HG02798 (cell line): Measurements from ENCODE around the gene CBLC.
A peak's percentile ranks its signal among the peaks of the same experiment; 100 is the strongest.

Source experiments
- ATAC-seq: cut with Tn5 transposase; IDR thresholded peaks from one replicate; pipeline ENCODE4 v1.9.1; 2021; ENCODE audit warnings: mild to moderate bottlenecking; ENCODE audit not compliant: unreplicated experiment, poor library complexity

CBLC gene

DNA sequence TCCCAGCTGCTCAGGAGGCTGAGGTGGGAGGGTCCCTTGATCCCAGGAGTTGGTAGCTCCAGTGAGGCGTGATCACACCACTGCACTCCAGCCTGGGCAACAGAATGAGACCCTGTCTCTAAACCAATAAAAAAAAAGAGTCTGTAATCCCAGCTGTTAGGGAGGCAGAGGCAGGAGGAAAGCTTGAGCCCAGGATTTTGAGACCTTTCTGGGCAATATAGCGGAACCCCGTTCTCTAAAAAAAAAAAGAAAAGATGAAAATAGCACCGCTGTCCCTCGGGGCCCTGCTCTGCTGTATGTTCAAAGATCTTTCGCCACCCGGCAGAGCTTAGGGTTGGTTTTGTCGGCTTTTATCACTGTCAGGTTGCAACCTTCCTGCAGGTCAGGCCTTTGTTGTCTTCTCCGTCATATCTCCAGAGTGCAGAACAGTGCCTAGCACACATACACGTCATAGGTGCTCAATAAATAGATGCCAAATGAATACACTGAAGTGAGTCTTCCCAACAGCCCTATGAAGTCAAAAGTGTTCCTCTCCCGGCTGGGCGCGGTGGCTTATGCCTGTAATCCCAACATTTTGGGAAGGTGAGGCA, 17.8 kb downstream of the CBLC start:
- ATAC-seq, result no peak

DNA sequence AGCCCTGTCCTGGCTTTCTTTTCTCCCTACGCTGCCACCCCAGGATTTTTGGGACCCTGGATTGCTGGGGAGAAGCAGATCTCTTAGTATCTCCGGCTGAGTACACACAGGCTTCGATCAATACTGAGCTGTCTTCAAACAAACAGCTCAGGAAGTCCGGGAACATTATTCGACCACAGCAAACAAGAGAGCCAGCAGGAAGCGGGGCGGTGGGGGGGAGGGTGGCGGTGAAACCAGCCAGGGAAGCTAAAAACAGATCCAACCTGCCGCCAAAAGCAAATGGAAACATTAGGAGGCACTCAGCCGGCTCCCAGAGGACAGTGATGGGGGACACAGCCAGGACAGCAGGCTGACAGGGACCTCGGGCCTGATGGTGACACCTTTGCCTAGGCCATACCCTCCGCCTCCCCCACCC, 19.0 kb downstream of the CBLC start:
- ATAC-seq, result no peak

DNA sequence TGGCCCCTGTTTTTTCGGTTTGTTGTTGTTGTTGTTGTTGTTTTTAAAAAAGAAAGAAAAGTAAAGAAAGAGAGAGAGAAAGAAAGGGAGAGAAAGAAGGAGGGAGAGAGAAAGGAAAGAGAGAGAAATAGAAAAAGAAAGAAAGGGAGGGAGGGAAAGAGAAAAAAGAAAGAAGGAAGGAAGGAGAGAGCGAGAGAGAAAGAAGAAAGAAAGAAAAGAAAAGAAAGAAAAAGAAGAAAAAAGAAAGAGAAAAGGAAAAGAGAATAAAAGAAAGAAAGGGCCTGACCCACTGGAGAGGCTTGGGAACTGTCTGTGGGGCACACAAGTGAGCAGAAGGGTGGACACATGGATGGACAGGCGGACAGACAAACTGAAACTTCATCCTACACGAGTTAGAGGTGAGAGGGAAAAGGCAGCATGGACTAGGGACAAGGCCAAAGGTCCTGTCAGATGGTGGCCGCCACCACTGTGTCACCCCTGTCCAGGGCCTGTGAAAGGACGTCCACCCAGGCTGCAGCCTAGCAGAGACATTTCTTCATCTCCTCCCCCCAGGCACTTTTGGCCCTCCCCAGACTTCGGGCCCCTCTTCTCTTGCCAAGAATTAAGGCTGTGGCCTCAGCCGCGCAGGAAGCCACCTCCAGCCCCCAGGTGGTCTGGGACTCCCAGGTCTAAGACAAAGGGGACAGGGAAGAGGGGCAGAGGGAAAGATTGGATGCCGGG, 22.1 kb downstream of the CBLC start:
- ATAC-seq, result no peak

DNA sequence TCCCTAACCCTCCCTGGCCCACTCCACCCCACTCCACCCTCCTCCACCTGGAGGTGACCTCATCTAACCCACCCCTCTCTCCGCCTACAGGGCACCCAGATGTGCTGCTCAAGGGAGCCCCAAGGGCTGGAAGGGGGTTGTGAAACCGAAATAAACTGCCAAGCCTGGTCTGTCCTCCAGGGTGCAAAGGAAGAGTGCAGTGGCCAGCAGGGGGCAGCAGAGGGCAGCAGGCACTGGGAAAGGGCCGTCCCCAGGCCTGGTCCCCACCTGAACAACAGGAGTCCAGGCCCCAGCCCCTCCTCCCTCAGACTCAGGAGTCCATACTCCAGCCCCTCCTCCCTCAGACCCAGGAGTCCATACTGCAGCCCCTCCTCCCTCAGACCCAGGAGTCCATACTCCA, 22.8 kb downstream of the CBLC start:
- peak; percentile 78 for ATAC-seq

DNA sequence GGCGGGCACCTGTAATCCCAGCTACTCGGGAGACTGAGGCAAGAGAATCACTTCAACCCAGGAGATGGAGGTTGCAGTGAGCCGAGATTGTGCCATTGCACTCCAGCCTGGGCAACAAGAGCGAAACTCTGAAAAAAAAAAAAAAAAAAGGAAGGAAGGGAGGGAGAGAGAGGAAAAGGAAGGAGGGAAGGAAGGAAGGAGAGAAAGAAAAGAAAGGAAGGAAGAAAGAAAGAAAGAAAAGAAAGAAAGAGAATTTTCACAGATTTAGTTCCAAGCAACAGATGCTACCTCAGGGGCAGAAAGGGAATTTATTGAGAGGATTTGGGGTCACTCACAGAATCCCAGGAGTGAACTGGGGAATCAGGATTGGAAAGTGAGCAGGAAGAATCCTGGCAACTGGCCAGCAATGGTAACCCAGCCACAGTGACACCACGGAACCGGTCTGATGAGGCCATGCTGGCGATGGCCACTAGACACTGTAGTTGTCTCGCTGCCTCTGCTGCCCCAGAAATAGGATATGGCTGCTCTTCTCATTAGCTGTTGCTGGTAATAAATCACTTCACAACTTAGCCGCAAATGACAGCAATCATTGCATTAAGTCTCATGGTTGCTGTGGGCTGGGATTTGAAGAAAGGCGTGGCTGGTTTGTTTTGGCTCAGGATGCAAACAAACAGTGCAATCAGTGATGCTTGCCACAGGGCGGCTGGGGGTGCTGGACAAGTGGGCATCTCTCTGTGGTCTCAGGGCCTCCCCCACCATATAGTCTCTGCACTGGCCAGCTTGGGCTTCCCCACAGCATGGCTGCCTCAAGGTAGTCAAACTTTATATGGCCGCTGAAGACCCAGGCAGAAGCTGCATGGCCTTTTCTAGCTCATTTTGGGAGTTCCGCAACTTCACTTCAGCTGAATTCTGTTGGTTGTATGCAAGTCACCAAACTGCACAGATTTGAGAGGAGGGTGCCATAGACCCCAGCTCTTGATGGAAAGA, 26.0 kb downstream of the CBLC start:
- ATAC-seq, result no peak

DNA sequence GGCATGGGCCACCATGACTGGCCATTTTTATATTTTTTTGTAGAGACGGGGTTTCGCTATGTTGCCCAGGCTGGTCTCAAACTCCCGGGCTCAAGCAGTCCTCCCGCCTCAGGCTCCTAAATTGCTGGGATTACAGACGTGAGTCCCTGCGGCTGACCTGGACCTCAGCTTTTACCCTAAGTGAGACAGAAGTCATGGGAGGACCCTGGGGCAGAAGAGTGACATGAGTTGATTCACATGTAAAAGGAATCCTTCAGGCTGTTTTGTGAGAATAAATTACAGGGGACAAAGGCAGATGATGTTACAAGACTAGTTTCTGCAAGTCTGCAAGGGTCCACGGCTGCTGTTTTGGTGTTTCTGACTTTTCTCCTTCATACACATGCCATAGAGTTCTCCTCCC, 28.6 kb downstream of the CBLC start:
- no peak for ATAC-seq

DNA sequence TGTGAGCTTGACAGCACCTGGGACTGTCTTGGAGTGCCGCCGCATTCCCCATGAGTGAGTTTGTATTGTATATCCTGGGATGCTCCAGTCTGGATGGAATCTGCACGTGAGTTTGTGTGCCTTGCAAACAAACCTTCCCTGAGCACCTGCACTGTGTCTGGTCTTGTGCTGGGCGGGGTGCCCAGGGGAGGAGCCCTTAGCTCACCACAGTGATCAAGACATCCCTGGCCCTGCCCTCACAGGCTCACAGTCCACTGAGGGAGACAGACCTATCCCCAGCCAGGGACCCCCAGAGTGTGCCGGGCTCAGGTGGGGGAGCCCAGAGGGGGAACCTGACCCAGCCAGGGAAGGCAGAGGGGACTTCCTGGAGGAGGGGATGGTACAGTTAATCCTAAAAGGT, 29.5 kb downstream of the CBLC start:
- ATAC-seq, result no peak

DNA sequence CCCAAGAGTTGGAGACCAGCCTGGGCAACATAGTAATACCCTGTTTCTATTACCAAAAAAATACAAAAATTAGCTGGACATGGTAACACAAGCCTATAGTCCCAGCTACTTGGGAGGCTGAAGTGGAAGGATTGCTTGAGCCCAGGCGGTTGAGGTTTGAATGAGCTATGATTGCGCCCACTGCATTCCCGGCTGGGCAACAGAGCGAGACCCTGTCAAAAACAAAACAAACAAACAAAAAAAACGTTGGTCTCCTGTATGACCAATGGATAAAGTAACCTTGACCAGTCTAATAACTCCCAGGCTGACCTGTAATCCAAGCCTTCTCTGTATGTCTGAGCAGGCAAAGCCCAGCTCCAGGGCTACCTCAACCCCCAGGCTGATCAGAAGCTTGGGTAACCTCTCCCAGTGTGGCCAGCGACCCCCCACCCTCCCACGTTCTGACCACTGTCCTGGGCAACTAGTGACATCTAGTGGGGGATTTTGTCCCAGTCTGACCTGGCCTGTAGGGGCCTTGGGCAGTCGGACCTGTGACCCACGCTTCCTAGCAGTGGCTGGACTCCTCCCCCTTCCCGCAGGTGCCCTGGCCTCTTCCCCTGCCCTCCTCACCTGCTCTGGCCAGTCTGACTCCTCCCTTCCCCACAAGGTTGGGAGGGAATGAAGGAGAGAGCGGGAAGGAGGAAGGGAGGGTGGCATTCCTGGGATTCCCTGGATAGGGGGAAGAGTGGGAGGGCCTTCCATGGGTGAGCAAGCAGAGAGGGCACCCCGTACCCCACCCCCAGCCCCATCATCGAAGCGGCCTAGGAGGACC, 30.2 kb downstream of the CBLC start:
- no peak for ATAC-seq

DNA sequence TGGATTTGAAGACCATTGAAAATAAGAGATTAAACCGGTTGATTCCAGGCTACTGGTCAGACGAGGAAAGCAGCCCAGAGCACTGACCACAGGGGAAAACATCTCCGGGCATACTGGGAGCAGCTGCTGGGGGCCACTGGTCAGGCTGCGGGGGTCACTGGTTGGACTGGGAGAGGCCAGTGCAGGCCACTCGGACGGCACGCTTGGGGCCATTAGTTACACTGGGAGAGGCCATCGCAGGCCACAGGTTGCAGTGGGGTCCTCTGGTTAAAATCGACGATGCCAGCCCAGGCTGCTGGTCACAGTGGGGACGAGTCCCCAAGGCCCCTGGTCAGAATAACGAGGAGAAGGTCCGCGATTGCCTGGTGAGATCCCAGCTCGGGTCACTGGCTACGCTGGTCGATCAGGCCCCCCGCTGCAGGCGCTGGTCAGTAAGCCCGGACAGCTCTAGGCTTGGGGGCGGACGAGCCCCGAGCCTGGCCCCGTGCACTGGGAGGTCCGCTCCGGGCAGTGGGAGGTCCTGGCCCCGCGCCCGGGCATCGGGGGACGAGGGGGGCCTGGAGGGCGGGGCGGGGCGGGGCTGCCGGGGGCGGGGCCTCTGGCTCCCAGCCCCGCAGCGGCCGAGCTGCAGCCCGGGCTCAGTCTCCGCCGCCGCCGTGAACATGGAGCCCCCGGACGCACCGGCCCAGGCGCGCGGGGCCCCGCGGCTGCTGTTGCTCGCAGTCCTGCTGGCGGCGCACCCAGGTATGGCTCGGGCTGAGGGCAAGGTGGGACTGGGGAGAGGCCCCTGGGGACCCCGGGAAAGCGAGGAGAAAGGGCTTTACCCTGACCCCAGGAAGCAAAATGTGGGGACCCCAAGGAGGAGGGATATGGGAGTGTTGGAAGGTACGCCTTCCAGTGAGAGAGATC, 31.0 kb downstream of the CBLC start, which contains the start of gene BCAM:
Gene BCAM, plus strand, starts transcription at position 641 of the 909 bp plus-strand sequence. Its CDS starts 22 bp downstream, at position 663.
- ATAC-seq, result no peak

DNA sequence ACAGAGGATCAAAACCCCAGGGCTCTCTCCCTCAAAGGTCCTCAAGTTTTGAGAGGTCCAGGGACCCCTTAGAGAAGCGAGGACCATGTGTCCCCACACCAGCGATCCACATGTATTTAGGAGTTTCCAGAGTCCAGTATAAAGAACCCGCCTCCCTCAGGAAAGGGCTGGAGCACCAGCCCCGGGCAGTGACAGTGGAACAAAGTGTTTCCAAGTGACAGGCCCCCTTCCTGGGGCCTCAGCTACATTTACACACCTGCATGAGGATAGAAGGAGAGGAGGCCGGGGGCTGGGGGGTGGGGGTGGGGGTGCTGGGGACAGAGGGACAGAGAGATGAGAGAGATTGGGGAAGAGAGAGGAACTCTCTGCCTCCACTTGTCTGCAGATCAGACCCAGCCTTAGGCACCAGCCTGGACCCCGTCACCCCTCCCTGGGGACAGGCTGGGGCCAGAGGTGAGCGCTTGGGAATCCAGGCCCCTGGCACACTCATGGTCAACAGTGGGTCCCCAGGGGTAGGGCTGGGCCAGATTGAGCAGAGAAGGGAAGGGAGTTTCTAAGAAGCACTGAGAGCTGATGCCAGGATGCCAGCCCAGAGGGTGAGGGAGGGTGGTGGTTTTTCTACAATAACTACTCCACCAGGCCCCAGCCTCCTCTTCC, 32.0 kb downstream of the CBLC start:
- ATAC-seq, result no peak

DNA sequence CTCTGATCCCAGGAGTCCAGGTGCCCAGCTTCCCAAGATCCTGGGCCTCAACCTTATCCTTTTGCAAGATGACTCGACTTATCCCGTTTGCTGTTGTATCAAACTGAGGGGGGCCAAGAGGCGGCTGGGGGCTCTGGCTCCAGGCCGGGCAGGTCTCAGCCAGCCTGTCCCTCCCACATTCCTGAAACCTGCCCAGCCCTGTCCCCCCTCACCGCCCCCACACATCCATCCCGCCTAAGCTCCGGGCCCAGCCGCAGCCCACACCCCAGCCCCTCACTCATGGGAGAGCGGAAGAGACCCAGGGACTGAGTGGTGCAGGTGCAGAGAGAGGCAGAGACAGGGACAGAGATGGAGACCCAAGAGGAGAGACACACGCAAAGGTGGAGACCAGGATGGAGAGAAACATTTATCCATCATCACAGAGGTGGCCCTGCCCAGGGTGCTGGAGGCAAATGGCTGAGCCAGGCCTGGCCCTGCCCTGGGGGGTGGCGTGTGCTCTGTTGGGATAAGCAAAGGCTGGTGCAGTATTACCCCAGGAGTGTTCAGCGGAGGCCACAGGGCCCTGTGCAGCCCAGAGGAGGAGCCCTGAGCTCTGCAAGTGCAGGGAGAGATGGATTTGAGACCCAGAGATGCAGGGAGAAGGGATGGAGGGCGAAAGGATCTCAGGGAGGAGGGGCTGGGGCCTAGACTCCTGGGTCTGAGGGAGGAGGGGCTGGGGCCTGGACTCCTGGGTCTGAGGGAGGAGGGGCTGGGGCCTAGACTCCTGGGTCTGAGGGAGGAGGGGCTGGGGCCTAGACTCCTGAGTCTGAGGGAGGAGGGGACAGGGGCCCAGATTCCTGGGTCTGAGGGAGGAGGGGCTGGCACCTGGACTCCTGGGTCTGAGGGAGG, 32.8 kb downstream of the CBLC start:
- no peak for ATAC-seq

DNA sequence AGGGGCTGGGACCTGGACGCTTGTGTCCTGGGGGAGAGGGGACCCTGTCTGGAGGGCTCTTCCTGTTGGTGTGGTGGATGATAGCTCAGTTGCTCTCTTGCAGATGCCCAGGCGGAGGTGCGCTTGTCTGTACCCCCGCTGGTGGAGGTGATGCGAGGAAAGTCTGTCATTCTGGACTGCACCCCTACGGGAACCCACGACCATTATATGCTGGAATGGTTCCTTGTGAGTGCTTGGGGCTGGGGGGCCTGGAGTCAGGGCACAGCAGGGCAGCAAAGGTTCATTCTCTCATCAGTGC, 33.4 kb downstream of the CBLC start:
- no peak for ATAC-seq

DNA sequence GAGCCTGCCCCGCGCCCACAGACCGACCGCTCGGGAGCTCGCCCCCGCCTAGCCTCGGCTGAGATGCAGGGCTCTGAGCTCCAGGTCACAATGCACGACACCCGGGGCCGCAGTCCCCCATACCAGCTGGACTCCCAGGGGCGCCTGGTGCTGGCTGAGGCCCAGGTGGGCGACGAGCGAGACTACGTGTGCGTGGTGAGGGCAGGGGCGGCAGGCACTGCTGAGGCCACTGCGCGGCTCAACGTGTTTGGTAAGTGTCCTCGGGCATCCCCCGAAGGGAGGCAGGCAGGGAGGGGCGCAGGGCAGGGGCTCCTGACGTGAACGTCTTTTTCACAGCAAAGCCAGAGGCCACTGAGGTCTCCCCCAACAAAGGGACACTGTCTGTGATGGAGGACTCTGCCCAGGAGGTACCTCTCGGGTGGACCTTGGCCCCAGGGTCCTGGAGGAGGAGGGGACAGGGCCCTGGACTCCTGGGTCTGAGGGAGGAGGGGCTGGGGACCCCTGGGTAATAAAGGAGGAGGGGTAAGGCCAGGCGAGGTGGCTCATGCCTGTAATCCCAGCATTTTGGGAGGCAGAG, 34.5 kb downstream of the CBLC start:
- ATAC-seq, result no peak

DNA sequence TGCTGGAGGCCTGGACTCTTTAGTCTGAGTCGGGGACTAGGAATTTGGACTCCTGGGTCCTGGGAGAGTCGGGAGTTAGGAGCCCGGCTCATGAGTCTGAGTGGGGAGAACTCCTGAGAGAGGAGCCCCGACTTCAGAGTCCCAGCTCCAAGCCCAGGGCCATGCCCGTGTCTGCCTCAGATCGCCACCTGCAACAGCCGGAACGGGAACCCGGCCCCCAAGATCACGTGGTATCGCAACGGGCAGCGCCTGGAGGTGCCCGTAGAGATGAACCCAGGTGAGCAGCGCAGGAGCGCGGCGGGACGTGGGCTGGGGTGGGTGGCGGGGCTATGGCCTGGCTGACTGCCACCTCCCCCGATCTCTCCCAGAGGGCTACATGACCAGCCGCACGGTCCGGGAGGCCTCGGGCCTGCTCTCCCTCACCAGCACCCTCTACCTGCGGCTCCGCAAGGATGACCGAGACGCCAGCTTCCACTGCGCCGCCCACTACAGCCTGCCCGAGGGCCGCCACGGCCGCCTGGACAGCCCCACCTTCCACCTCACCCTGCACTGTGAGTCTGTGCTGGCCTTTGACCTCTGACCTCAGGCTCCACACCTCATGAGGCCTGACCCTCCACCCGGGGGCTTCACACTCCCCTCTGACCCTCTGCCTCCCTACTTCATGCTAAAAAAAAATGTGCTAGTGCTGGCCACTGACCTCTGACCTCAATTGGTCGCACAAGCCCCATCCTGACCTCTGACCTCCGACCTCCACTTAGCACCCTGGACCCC, 35.6 kb downstream of the CBLC start:
- ATAC-seq, result no peak

DNA sequence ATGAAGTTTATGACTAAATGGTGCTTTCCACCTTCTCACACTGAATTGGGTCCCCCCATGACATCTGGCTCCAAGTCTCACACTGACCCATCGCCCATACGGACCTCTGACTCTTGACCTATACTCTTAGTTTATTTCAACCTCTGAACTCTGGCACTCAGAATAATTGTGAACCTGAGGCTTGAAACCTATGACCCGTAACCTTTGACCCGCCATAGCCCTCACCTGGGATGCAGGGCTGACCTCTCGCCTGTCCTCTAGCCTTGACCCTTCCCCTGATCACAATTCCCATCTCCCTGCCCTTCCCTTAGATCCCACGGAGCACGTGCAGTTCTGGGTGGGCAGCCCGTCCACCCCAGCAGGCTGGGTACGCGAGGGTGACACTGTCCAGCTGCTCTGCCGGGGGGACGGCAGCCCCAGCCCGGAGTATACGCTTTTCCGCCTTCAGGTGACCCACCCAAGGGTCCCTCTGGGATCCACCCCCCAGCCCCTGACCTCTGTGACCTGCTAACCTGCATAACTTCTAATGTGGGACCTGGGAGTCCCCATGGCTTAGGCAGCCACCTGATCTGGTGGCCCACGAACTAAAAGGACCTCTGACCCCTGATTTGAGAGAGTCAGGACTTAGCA, 36.3 kb downstream of the CBLC start:
- no peak for ATAC-seq

DNA sequence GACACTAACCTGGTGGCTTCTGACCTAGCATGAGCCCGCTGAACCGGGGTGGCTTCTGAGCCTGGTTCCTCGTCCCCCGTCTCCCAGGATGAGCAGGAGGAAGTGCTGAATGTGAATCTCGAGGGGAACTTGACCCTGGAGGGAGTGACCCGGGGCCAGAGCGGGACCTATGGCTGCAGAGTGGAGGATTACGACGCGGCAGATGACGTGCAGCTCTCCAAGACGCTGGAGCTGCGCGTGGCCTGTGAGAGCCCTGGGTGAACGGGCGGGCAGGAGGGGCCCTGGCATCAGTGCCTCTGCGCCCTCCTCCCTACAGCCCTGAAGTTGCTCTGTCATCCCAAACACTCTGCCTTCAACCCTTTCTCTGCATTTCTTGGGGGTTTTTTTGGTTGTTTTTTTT, 36.8 kb downstream of the CBLC start:
- no peak for ATAC-seq
